Measurements from ENCODE around the gene NXPH3.

Gene NXPH3

DNA sequence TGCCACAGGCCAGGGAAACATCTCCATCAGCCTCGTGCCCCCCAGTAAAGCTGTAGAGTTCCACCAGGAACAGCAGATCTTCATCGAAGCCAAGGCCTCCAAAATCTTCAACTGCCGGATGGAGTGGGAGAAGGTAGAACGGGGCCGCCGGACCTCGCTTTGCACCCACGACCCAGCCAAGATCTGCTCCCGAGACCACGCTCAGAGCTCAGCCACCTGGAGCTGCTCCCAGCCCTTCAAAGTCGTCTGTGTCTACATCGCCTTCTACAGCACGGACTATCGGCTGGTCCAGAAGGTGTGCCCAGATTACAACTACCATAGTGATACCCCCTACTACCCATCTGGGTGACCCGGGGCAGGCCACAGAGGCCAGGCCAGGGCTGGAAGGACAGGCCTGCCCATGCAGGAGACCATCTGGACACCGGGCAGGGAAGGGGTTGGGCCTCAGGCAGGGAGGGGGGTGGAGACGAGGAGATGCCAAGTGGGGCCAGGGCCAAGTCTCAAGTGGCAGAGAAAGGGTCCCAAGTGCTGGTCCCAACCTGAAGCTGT, 3.4 kb downstream of the NXPH3 start:
- peaks cover 37% of the 10 kb centered on the region for H3K27me3 ChIP-seq (ENCODE audit: insufficient read depth, low read length)
- H3K4me1 ChIP-seq (ENCODE audit: insufficient read depth, low read length) = peaks cover 4% of the 10 kb centered on the region; the same call in 1 of the 2 replicates
- H3K36me3 ChIP-seq (ENCODE audit: insufficient read depth, low read depth, low read length) = no peaks in the 10 kb centered on the region
- H3K4me3 ChIP-seq (ENCODE audit: low read length) = no peak overlapping the region
- no peaks in the 10 kb centered on the region for H3K9me3 ChIP-seq (ENCODE audit: insufficient read depth, low read depth, low read length)
- H3K9ac ChIP-seq (ENCODE audit: low read depth, low read length) = no peak overlapping the region
- H3K27ac ChIP-seq (ENCODE audit: low read length) = no peak overlapping the region

- H3K9ac ChIP-seq (ENCODE audit: low read depth, low read length) = no peak overlapping the region
- peaks cover 32% of the 10 kb centered on the region for H3K27me3 ChIP-seq (ENCODE audit: insufficient read depth, low read length)
- peaks cover 4% of the 10 kb centered on the region; the same call in 1 of the 2 replicates for H3K4me1 ChIP-seq (ENCODE audit: insufficient read depth, low read length)
- H3K36me3 ChIP-seq (ENCODE audit: insufficient read depth, low read depth, low read length) = no peaks in the 10 kb centered on the region
- H3K9me3 ChIP-seq (ENCODE audit: insufficient read depth, low read depth, low read length) = no peaks in the 10 kb centered on the region
- H3K27ac ChIP-seq (ENCODE audit: low read length) = no peak overlapping the region
- H3K4me3 ChIP-seq (ENCODE audit: low read length) = no peak overlapping the region
These were observed 3.9 kb downstream of the NXPH3 start for GRCh38 chr17:49579522-49579921.

DNA sequence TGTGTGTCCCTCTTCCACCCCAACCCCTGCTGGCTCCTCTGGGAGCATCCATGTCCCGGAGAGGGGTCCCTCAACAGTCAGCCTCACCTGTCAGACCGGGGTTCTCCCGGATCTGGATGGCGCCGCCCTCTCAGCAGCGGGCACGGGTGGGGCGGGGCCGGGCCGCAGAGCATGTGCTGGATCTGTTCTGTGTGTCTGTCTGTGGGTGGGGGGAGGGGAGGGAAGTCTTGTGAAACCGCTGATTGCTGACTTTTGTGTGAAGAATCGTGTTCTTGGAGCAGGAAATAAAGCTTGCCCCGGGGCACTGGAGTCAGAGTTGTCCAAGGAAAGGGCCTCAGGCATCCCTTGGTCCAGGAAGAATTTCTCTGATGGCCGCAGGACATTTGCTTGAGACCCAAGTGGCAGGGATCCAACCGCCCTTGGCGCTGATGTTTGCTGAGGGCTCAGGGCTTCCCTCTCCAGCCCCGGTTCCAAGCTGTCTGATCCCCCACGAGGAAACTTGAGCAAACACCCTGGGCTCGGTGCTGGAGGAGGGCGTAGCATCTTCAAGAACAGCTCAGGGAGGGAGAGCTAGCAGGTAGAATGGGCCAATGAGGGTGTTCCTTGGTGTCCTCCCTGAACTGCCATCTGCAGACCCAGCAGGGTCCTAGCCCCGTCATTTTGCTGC, 4.5 kb downstream of the NXPH3 start:
- Histone ChIP-seq H3K27me3 (ENCODE audit: insufficient read depth, low read length) (peaks cover 25% of the 10 kb centered on the region), H3K36me3 (ENCODE audit: insufficient read depth, low read depth, low read length) (no peaks in the 10 kb centered on the region), H3K9ac (ENCODE audit: low read depth, low read length) (no peak overlapping the region), H3K9me3 (ENCODE audit: insufficient read depth, low read depth, low read length) (no peaks in the 10 kb centered on the region), H3K27ac (ENCODE audit: low read length) (no peak overlapping the region), H3K4me3 (ENCODE audit: low read length) (no peak overlapping the region), H3K4me1 (ENCODE audit: insufficient read depth, low read length) (no peaks in the 10 kb centered on the region; the same call in 1 of the 2 replicates)

GRCh38 chr17:49580981-49581647, 5.4 kb downstream of the NXPH3 start:
- H3K27ac ChIP-seq (ENCODE audit: low read length) = no peak overlapping the region
- no peaks in the 10 kb centered on the region for H3K36me3 ChIP-seq (ENCODE audit: insufficient read depth, low read depth, low read length)
- H3K27me3 ChIP-seq (ENCODE audit: insufficient read depth, low read length) = peaks cover 23% of the 10 kb centered on the region
- no peak overlapping the region for H3K4me3 ChIP-seq (ENCODE audit: low read length)
- no peaks in the 10 kb centered on the region for H3K9me3 ChIP-seq (ENCODE audit: insufficient read depth, low read depth, low read length)
- H3K9ac ChIP-seq (ENCODE audit: low read depth, low read length) = no peak overlapping the region
- H3K4me1 ChIP-seq (ENCODE audit: insufficient read depth, low read length) = no peaks in the 10 kb centered on the region

DNA sequence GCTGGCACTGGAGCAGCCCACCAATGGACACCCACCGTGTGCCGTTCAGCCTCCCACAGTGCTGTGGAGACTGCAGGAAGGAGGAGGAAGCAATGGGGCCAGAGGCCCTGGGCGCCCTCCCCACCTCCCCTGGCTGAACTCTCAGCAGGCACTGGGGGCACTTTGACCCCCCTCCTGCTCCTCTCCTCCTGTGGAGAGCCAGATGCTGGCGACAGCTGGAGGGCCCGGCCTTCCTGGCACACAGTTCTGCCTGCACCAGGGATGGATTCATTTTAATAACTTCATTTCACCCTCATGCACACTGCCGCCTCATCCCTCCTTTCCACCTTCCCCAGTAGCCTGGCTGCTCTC, 6.0 kb downstream of the NXPH3 start:
- H3K4me3 ChIP-seq (ENCODE audit: low read length) = no peak overlapping the region
- no peaks in the 10 kb centered on the region for H3K9me3 ChIP-seq (ENCODE audit: insufficient read depth, low read depth, low read length)
- H3K27me3 ChIP-seq (ENCODE audit: insufficient read depth, low read length) = peaks cover 23% of the 10 kb centered on the region
- H3K36me3 ChIP-seq (ENCODE audit: insufficient read depth, low read depth, low read length) = no peaks in the 10 kb centered on the region
- no peak overlapping the region for H3K9ac ChIP-seq (ENCODE audit: low read depth, low read length)
- H3K27ac ChIP-seq (ENCODE audit: low read length) = no peak overlapping the region
- no peaks in the 10 kb centered on the region for H3K4me1 ChIP-seq (ENCODE audit: insufficient read depth, low read length)

DNA sequence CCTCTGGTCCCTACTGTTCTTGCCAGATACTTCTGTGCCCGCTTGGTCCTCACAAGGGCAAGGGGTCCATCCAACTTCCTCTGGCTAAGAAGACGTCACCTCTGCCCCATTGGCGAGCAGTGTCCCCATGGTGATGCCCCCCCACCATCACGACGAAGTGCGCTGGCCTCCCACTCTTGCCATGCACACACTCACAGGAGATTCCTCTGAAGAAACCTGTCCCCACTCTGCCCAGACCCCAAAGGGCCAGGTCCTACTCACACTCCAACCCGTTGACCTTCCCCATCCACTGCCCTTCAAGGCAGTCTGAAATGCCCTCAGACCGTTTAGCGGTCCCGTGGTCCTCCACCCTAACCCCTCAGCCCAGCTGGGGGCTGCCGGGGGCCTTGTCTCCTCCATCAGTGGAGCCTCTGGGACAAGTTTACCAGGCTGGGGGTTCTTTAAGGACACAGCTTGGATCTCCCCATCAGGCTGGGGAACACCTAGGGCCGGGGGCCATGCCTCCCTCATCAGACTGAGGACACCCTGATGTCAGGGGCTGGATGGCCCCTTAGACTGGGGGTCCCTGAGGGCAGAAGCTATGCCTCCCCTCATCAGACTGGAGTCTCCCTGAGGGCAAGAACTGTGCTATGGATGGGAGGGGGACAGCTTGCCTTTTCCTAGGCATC, 6.5 kb downstream of the NXPH3 start:
- H3K27me3 ChIP-seq (ENCODE audit: insufficient read depth, low read length) = peaks cover 17% of the 10 kb centered on the region
- H3K9me3 ChIP-seq (ENCODE audit: insufficient read depth, low read depth, low read length) = no peaks in the 10 kb centered on the region
- H3K9ac ChIP-seq (ENCODE audit: low read depth, low read length) = no peak overlapping the region
- H3K27ac ChIP-seq (ENCODE audit: low read length) = no peak overlapping the region
- no peaks in the 10 kb centered on the region for H3K4me1 ChIP-seq (ENCODE audit: insufficient read depth, low read length)
- H3K36me3 ChIP-seq (ENCODE audit: insufficient read depth, low read depth, low read length) = no peaks in the 10 kb centered on the region
- H3K4me3 ChIP-seq (ENCODE audit: low read length) = no peak overlapping the region

- H3K36me3 ChIP-seq (ENCODE audit: insufficient read depth, low read depth, low read length) = no peaks in the 10 kb centered on the region
- H3K4me3 ChIP-seq (ENCODE audit: low read length) = no peak overlapping the region
- no peak overlapping the region for H3K9ac ChIP-seq (ENCODE audit: low read depth, low read length)
These were observed 7.1 kb downstream of the NXPH3 start for GRCh38 chr17:49582789-49583188.

GRCh38 chr17:49583226-49583625, 7.6 kb downstream of the NXPH3 start:
- Histone ChIP-seq H3K27ac (ENCODE audit: low read length) (no peak overlapping the region), H3K36me3 (ENCODE audit: insufficient read depth, low read depth, low read length) (no peaks in the 10 kb centered on the region), H3K9me3 (ENCODE audit: insufficient read depth, low read depth, low read length) (no peaks in the 10 kb centered on the region), H3K4me1 (ENCODE audit: insufficient read depth, low read length) (no peaks in the 10 kb centered on the region), H3K9ac (ENCODE audit: low read depth, low read length) (no peak overlapping the region), H3K27me3 (ENCODE audit: insufficient read depth, low read length) (peaks cover 6% of the 10 kb centered on the region; the same call in 1 of the 2 replicates), H3K4me3 (ENCODE audit: low read length) (no peak overlapping the region)

More at GRCh38 chr17:49582789-49583188, 7.1 kb downstream of the NXPH3 start:
- Histone ChIP-seq H3K9me3 (ENCODE audit: insufficient read depth, low read depth, low read length) (no peaks in the 10 kb centered on the region), H3K4me1 (ENCODE audit: insufficient read depth, low read length) (no peaks in the 10 kb centered on the region), H3K27ac (ENCODE audit: low read length) (no peak overlapping the region), H3K27me3 (ENCODE audit: insufficient read depth, low read length) (peaks cover 11% of the 10 kb centered on the region)

DNA sequence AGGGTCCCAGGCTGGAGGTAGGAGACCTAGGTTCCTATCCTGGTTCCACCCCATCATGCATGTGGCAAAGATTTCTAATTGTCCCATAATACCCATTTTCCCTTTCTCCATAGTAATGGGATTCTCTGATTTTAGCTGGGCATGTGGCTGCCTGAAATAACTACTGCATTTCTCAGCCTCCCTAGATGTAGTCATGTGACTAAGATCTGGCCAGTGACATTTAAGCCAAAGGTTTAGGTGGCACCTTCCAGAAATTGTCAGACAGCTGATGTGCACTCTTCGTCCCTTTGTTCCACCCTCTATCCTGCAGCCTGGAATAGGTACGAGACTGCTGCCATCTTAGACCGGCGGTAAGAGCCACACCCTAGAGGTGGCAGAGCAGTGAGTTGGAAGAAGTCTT, 8.2 kb downstream of the NXPH3 start:
- Histone ChIP-seq H3K36me3 (ENCODE audit: insufficient read depth, low read depth, low read length) (no peaks in the 10 kb centered on the region), H3K27ac (ENCODE audit: low read length) (no peak overlapping the region), H3K27me3 (ENCODE audit: insufficient read depth, low read length) (no peaks in the 10 kb centered on the region), H3K9me3 (ENCODE audit: insufficient read depth, low read depth, low read length) (no peaks in the 10 kb centered on the region), H3K4me1 (ENCODE audit: insufficient read depth, low read length) (no peaks in the 10 kb centered on the region), H3K4me3 (ENCODE audit: low read length) (no peak overlapping the region), H3K9ac (ENCODE audit: low read depth, low read length) (no peak overlapping the region)

DNA sequence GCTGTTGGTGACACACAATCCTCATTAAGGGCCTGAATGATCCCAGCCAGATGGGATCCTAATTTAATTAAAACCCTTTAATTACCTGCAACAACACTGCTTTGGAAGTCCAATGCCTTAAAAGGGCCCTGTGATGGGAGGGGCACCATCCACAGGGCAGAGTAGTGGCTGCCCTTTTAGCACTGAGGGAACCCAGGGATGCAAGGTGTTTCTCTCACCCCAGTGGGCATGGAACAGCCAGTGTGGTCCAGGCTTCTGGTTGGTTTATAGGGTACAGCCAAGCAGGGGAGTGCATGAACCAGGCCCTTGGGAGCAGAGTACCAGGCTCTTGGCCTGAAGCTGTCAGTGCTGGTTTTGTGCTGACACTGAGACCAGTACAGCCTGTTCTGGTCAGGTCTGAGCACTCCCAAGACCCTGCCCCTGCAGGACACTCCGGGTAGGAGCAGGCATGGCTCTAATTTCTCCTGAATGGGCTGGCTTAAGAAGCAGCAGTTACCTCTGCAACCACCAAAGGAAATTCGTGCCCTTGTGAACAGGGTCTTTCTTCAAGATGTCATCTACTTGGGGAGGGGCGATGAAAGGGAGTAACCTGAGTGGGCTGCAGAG, 9.9 kb downstream of the NXPH3 start:
- H3K4me3 ChIP-seq (ENCODE audit: low read length) = no peak overlapping the region
- no peaks in the 10 kb centered on the region for H3K4me1 ChIP-seq (ENCODE audit: insufficient read depth, low read length)
- H3K36me3 ChIP-seq (ENCODE audit: insufficient read depth, low read depth, low read length) = no peaks in the 10 kb centered on the region
- no peak overlapping the region for H3K9ac ChIP-seq (ENCODE audit: low read depth, low read length)
- H3K27ac ChIP-seq (ENCODE audit: low read length) = no peak overlapping the region
- no peaks in the 10 kb centered on the region for H3K27me3 ChIP-seq (ENCODE audit: insufficient read depth, low read length)
- H3K9me3 ChIP-seq (ENCODE audit: insufficient read depth, low read depth, low read length) = no peaks in the 10 kb centered on the region

GRCh38 chr17:49587366-49588073, 11.8 kb downstream of the NXPH3 start:
- no peaks in the 10 kb centered on the region for H3K9me3 ChIP-seq (ENCODE audit: insufficient read depth, low read depth, low read length)
- H3K27ac ChIP-seq (ENCODE audit: low read length) = no peak overlapping the region

More at GRCh38 chr17:49587366-49588073, 11.8 kb downstream of the NXPH3 start:
- H3K27me3 ChIP-seq (ENCODE audit: insufficient read depth, low read length) = no peaks in the 10 kb centered on the region
- H3K4me1 ChIP-seq (ENCODE audit: insufficient read depth, low read length) = peaks cover 4% of the 10 kb centered on the region; the same call in 1 of the 2 replicates
- H3K36me3 ChIP-seq (ENCODE audit: insufficient read depth, low read depth, low read length) = no peaks in the 10 kb centered on the region
- H3K9ac ChIP-seq (ENCODE audit: low read depth, low read length) = no peak overlapping the region
- H3K4me3 ChIP-seq (ENCODE audit: low read length) = no peak overlapping the region
